Fibroblast of lung (primary cell): ENCODE results near the gene MTA2.

ENCODE experiments used
- CTCF ChIP-seq, 2 donors: IDR thresholded peaks in 1 of 2; conservative IDR thresholded peaks in 1 of 2; 1 replicate in 1 of 2; 2 replicates in 1 of 2; pipeline ENCODE4 v1.5.1; 2011 to 2012; ENCODE audit warnings: low read length in 2 of 2, control low read depth in 1 of 2, inconsistent platforms in 1 of 2, low read depth in 1 of 2, mild to moderate bottlenecking in 1 of 2
- EZH2 ChIP-seq: IDR thresholded peaks from 2 replicates; pipeline ENCODE4 v1.5.1; 2012; ENCODE audit warnings: low read length, control low read depth, mild to moderate bottlenecking; ENCODE audit errors: missing control alignments

- TF ChIP-seq CTCF (conservative IDR thresholded peaks at IDR 0.05 in 1 of 2, IDR thresholded peaks at IDR 0.05 in 1 of 2; ENCODE audit: low read depth in 1 of 2, low read length in 2 of 2) (no peak), EZH2 (no peak)
Observed at GRCh38 chr11:62575156-62575555, 26.5 kb downstream of the MTA2 start.
